DOHH2 (cell line): Measurements from ENCODE around the gene OCIAD2.

Experiments used
- EZH2phosphoT487 ChIP-seq: fragments of 200-600 bp; sonication (generic); IDR thresholded peaks from 2 replicates; pipeline ENCODE4 v1.6.1; 2017; ENCODE audit warnings: borderline replicate concordance, mild to moderate bottlenecking, antibody characterized with exemption, low read length, moderate library complexity, mixed read lengths
- TF ChIP-seq, protein P1 (sequence below): fragments of 200-600 bp; sonication (generic); IDR thresholded peaks from one replicate; pipeline ENCODE4 v1.5.1; 2014; ENCODE audit warnings: antibody characterized with exemption, mild to moderate bottlenecking, low read depth, low read length; ENCODE audit not compliant: poor library complexity, severe bottlenecking

GRCh38 chr4:48844843-48845242 is 61.7 kb downstream of the OCIAD2 start:
- TF ChIP-seq, protein P1, sequence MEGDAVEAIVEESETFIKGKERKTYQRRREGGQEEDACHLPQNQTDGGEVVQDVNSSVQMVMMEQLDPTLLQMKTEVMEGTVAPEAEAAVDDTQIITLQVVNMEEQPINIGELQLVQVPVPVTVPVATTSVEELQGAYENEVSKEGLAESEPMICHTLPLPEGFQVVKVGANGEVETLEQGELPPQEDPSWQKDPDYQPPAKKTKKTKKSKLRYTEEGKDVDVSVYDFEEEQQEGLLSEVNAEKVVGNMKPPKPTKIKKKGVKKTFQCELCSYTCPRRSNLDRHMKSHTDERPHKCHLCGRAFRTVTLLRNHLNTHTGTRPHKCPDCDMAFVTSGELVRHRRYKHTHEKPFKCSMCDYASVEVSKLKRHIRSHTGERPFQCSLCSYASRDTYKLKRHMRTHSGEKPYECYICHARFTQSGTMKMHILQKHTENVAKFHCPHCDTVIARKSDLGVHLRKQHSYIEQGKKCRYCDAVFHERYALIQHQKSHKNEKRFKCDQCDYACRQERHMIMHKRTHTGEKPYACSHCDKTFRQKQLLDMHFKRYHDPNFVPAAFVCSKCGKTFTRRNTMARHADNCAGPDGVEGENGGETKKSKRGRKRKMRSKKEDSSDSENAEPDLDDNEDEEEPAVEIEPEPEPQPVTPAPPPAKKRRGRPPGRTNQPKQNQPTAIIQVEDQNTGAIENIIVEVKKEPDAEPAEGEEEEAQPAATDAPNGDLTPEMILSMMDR, result no peak
- TF ChIP-seq EZH2phosphoT487, result no peak
